GM18517 (cell line): Measurements from ENCODE around the gene TAX1BP3.

Experiments
- ATAC-seq: cut with Tn5 transposase; IDR thresholded peaks from one replicate; pipeline ENCODE4 v1.9.1; 2021; ENCODE audit warnings: mild to moderate bottlenecking, moderate library complexity; ENCODE audit not compliant: unreplicated experiment

The TAX1BP3 gene

GRCh38 chr17:3632287-3632686 lies 36.1 kb downstream of the TAX1BP3 start:
- no peak for ATAC-seq

DNA sequence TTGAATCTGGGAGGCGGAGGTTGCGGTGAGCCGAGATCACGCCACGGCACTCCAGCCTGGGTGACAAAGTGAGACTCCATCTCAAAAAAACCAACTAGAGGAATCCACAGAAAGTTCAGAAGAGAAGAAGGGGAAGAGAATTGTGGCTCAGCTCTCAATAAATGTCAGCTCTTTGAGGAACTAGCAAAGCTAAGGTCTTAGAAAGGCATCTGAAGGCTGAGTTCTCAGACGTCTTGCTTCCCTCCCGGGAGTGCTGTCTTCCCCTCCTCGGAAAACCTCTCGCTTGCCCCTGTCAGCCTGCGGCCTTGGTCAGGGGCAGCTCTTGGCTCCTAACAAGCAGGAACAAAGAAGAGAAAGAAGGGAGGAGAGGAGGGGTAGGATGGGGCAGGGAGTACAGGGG lies 37.6 kb downstream of the TAX1BP3 start:
- ATAC-seq: no peak

GRCh38 chr17:3627769-3628167 lies 40.6 kb downstream of the TAX1BP3 start:
- ATAC-seq: no peak

- ATAC-seq: no peak
Measured at GRCh38 chr17:3626831-3627768, 41.3 kb downstream of the TAX1BP3 start.

DNA sequence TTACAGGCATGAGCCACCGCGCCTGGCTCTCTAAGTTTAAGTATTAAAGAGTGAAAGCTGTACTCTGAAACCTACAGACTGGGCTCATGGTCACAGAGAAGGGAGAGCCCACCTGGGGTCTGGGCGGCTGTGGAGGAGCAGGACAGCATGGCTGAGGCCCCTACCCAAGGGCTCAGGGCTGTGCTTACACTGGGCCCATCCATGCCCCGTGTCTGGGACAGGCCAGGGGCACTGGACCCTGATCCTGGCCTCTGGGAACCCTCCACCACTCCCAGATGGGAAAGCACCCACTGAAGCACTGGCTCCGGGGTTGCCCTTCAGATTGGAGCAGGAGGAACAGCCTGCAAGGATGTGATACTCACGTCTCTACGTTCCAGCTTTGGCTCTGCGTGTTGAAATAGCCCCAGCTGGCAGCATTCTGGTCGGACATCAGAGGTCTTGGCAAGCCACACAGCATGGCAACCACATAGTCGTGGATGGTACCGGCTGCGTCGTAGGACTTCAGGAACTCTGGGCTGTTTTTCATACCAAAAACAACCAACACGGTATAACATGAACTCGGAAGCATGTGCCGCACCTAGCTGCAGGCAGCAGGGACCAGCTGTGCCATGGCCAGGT lies 45.3 kb downstream of the TAX1BP3 start:
- no peak for ATAC-seq

- ATAC-seq: no peak
Measured at GRCh38 chr17:3621146-3621720, 47.1 kb downstream of the TAX1BP3 start.

DNA sequence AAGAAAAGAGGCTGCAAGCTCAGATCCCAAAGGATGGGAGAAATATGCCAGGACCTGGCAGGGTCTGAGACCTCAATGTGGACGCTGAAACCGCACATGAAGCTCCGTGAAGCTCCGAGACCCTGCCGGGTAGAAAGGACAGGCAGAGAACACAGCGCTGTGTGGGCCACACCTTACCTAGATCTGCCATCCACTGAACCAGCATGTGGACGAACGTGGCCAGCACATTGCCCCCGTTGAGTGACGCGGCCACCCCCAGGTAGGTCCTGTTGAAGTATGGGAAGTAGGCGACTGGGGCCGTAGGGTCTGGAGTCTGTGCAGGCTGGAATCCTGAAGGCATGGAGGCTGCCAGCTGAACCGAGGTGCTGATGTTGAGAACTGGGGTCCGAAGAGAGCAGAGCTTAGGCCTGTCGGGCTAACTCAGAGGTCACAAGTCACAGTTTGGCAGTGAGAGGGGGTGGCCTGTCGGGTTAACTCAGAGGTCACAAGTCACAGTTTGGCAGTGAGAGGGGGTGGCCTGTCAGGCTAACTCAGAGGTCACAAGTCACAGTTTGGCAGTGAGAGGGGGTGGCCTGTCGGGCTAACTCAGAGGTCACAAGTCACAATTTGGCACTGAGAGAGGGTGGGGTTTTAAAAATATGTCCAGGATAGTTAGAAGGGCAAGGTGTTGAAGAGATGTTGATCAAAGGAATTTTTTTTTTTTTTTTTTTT lies 53.1 kb downstream of the TAX1BP3 start:
- ATAC-seq: no peak

DNA sequence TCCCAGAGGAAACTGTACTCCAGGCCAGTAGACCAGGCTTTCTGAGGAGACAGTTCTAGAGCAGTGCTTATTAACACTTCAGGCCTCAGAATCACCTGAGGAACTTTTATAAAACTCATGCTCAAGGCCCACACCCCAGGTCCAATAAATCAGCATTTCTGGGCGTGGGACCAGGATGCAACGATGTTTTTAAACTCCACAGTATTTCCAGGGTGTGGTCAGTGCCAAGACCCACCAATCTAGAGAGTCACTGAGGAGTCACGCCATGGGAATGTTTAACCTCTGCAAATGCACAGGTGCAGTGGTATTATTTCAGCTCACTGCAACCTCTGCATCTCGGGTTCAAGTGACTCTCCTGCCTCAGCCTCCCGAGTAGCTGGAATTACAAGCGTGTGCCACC lies 55.3 kb downstream of the TAX1BP3 start:
- ATAC-seq: no peak
